Fibroblast of the aortic adventitia (primary cell): ENCODE measurements around the gene LRPPRC. TPM values are rescaled to one million over a fixed set of nuclear protein-coding genes. Genes with fewer than 3 reads are reported as not detected.
A peak's percentile ranks its signal among the peaks of the same experiment; 100 is the strongest.

Experiments used
- DNase-seq: peaks from one replicate; pipeline ENCODE4 v3.0.0-alpha.2; 2010; ENCODE audit warnings: low read depth
- H3K4me3 ChIP-seq: 2 replicates; pipeline ENCODE4 v1.5.1; 2011; ENCODE audit warnings: low read depth, mild to moderate bottlenecking, control low read depth, low read length, moderate library complexity
- CTCF ChIP-seq: IDR thresholded peaks from 2 replicates; pipeline ENCODE4 v1.5.1; 2011; ENCODE audit warnings: mild to moderate bottlenecking, low read length, control low read depth, inconsistent platforms; ENCODE audit not compliant: insufficient read depth
- total RNA-seq: library from RNA; depleted of rRNA; stranded (reverse); fragments of >200 nt; gene quantifications from 2 replicates; pipeline ENCODE4 v1.2.3, GENCODE V29; 2012; ENCODE audit warnings: low replicate concordance

LRPPRC gene
- total RNA-seq, 1 donor: 64.1 TPM

DNA sequence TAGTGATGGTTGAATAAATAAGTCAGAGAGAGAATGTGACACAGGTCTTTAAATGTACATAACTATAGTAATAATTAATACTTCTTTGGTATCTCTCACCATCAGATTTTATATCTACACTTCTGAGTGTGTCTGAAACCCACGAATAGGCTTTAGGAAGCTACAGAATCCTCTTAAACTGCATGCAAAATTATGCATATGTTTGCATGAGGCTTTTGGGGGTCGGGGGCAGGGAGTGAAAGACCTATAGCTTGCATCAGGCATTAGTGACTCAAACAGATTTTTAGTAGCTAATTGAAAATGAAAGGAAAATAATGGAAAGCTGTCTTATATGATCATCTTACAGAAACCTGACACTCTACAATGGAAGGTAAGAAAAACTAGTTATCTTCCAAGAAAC is 14.9 kb downstream of the LRPPRC start:
- no peak overlapping the region for H3K4me3 ChIP-seq
- TF ChIP-seq CTCF: no peak
- no peak for DNase-seq

GRCh38 chr2:43977677-43978375 is 18.0 kb downstream of the LRPPRC start:
- no peak overlapping the region for H3K4me3 ChIP-seq
- no peak for DNase-seq
- TF ChIP-seq CTCF: no peak

DNA sequence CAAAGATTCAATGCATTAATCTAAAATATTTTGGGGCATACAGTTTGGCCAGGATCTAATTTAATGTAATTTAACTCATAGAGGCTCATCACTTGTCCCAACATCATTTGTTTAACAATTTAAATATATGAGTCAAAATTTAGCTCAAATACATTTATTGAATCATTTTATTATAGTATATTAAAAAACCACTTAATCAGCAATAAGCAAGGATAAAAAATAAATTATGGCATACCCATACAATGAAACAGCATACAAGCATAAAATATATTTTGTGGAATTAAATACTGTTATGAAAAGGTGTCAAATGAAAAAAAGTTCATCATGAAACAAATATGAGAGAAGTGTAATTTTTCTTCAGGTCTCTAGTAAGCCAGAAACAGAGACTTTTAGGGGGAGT is 34.9 kb downstream of the LRPPRC start:
- DNase-seq: no peak
- no peak for TF ChIP-seq CTCF
- no peak overlapping the region for H3K4me3 ChIP-seq

DNA sequence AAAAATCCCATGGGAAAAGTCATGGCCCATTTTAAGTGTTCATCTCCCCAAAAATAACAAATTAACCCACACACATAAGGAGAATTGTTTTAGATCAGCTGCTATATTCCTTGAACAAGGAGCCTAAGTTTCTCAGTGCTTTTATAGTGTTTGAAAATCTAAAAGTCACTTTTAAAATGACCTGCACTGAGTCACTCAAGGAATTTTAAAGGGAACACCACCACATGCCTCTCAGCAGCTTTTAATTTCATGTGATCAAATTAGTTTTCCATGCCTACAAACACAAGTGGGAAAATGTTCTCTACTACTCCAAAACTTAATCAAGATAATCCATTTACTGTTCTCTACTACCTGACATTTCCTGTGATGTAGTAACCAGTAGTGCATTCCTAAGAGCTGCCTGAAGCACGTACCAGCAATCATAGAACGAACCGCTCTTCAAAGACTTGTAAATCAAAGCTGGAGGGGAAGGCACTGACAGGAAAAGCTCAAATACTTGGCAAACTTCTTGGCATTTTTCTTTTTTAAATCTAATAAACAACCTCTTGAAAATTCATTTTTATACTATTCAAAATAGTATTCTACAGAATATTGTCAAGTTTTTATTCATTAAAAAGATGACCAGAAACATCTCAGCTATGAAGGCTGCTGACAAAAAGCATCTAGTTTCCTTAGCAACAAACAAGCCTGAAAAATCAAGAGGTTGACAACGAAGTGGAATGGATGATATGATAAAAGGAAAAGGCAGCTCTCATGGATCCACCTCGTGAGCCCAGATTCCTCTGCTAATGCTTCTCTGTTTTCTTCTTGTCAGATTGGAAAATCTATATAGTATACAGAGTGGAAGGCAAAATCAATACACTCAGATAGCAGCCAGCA is 37.2 kb downstream of the LRPPRC start:
- TF ChIP-seq CTCF: no peak
- DNase-seq: no peak

DNA sequence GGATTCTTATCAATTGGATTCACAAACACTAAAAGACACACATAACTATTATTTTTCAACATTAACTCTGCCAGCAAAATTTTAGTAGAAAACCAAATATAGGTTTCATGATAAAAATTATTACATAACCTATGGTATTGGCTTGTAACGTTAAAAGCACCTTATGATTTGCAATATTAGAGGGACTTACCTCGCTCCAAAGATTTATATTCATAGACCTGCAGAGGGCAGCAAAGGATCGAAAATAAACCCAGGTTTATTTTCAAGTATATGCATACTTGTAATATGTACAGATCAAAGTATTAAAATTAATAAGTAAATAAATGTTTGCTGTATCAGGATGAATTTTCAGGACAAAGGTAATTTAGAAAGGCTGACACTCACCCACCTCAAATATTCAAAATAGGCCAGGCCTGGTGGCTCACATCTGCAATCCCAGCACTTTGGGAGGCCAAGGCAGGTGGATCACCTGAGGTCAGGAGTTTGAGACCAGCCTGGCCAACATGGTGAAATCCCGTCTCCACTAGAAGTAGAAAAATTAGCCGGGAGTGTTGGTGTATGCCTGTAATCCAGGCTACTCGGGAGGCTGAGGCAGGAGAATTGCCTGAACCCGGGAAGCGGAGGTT is 45.3 kb downstream of the LRPPRC start:
- TF ChIP-seq CTCF: peak; percentile 37
- DNase-seq: peak; percentile 55
- no peak overlapping the region for H3K4me3 ChIP-seq

More for the DNA sequence above, 37.2 kb downstream of the LRPPRC start:
- H3K4me3 ChIP-seq: no peak overlapping the region

GRCh38 chr2:43948370-43948769 is 47.4 kb downstream of the LRPPRC start:
- no peak for TF ChIP-seq CTCF
- no peak overlapping the region for H3K4me3 ChIP-seq
- no peak for DNase-seq
